Measurements from ENCODE around the gene MUSTN1.

MUSTN1 gene

GRCh38 chr3:52851348-52851747 is 16.5 kb upstream of the MUSTN1 start:
- peak; percentile 18 for DNase-seq

GRCh38 chr3:52849656-52850055 is 14.8 kb upstream of the MUSTN1 start:
- no peak for DNase-seq

GRCh38 chr3:52848617-52849016 is 13.8 kb upstream of the MUSTN1 start:
- DNase-seq = no peak

- DNase-seq = no peak
These were observed 12.9 kb upstream of the MUSTN1 start for GRCh38 chr3:52847726-52848125.

- DNase-seq = no peak
These were observed 12.4 kb upstream of the MUSTN1 start for GRCh38 chr3:52847241-52847640.

- DNase-seq = no peak
These were observed 11.7 kb upstream of the MUSTN1 start for GRCh38 chr3:52846432-52846965.

- DNase-seq = no peak
These were observed 11.0 kb upstream of the MUSTN1 start for GRCh38 chr3:52845691-52846431.

- no peak for DNase-seq
These were observed 10.3 kb upstream of the MUSTN1 start for GRCh38 chr3:52845157-52845556.

- no peak for DNase-seq
These were observed 9.6 kb upstream of the MUSTN1 start for GRCh38 chr3:52844290-52844975.

GRCh38 chr3:52843881-52844280 is 9.1 kb upstream of the MUSTN1 start:
- no peak for DNase-seq

- no peak for DNase-seq
These were observed 8.5 kb upstream of the MUSTN1 start for GRCh38 chr3:52843108-52843865.

GRCh38 chr3:52842424-52842823 is 7.6 kb upstream of the MUSTN1 start:
- no peak for DNase-seq

- DNase-seq = no peak
These were observed 7.1 kb upstream of the MUSTN1 start for GRCh38 chr3:52841981-52842340.

GRCh38 chr3:52841211-52841980 is 6.6 kb upstream of the MUSTN1 start:
- no peak for DNase-seq

GRCh38 chr3:52839892-52840545 is 5.2 kb upstream of the MUSTN1 start:
- DNase-seq = no peak

GRCh38 chr3:52839268-52839575 is 4.4 kb upstream of the MUSTN1 start:
- DNase-seq = no peak

- DNase-seq = peak; percentile 7
These were observed 3.9 kb upstream of the MUSTN1 start for GRCh38 chr3:52838561-52839267.

GRCh38 chr3:52836986-52837385 is 2.2 kb upstream of the MUSTN1 start:
- no peak for DNase-seq

- DNase-seq = no peak
These were observed 1.6 kb upstream of the MUSTN1 start for GRCh38 chr3:52836471-52836845.

GRCh38 chr3:52835766-52836470 is 1.1 kb upstream of the MUSTN1 start:
- no peak for DNase-seq

- DNase-seq = no peak
These were observed 1.6 kb downstream of the MUSTN1 start for GRCh38 chr3:52833202-52833601.

All from central memory CD4-positive, alpha-beta T cell (primary cell).